Right lobe of liver (tissue), 6 donors: ENCODE data around the gene HK1. TPM values are rescaled to one million over a fixed set of nuclear protein-coding genes. Genes with fewer than 3 reads are reported as not detected.
"Not testable (repeated sequence)": the region's sequence is repeated elsewhere in the genome, so short reads cannot be mapped to it uniquely, and the experiment has no call there.

Source experiments
- ATAC-seq, 4 donors: fragments of 200-7000 bp; cut with Tn5 transposase; one replicate each; pipeline ENCODE4 v1.9.1; 2020; ENCODE audit warnings: mild to moderate bottlenecking in 4 of 4, moderate library complexity in 4 of 4
- DNase-seq, 3 donors: peaks; one replicate each; pipeline ENCODE4 v3.0.0-alpha.2; 2020
- H3K27ac ChIP-seq, 3 donors: fragments of 200-600 bp; one replicate each; pipeline ENCODE4 v1.8.0; 2022
- H3K27me3 ChIP-seq, 2 donors: fragments of 200-600 bp; one replicate each; pipeline ENCODE4 v1.8.0; 2022
- H3K36me3 ChIP-seq, 4 donors: fragments of 200-600 bp; sonication (generic) in 1 of 4; one replicate each; pipeline versions ENCODE4 v1.5.1 to v1.8.0; 2017 to 2022; ENCODE audit warnings: control low read depth in 1 of 4
- H3K4me1 ChIP-seq, 4 donors: fragments of 200-600 bp; sonication (generic) in 1 of 4; one replicate each; pipeline versions ENCODE4 v1.5.1 to v1.8.0; 2017 to 2022; ENCODE audit warnings: control low read depth in 1 of 4
- H3K4me3 ChIP-seq, 3 donors: fragments of 200-600 bp; one replicate each; pipeline ENCODE4 v1.8.0; 2022
- H3K9me3 ChIP-seq, 4 donors: fragments of 200-600 bp; sonication (generic) in 1 of 4; one replicate each; pipeline versions ENCODE4 v1.5.1 to v1.8.0; 2017 to 2022; ENCODE audit warnings: control low read depth in 1 of 4
- CTCF ChIP-seq, 4 donors: fragments of 200-600 bp in 3 of 4; fragments of 450-650 bp in 1 of 4; IDR thresholded peaks; one replicate each; pipeline versions ENCODE4 v1.5.1 to v1.8.0; 2016 to 2022; ENCODE audit warnings: antibody characterized with exemption in 4 of 4, mild to moderate bottlenecking in 2 of 4
- POLR2A ChIP-seq: fragments of 450-650 bp; IDR thresholded peaks from one replicate; pipeline ENCODE4 v1.6.1; 2017; ENCODE audit warnings: antibody characterized with exemption, mild to moderate bottlenecking
- WGBS: methylation state at CpG from one replicate; pipeline ENCODE4 v1.1.6; 2018; ENCODE audit warnings: low coverage, low lambda C conversion rate; ENCODE audit not compliant: insufficient coverage; ENCODE audit errors: missing lambda C conversion rate; 5-methylcytosine and 5-hydroxymethylcytosine counted together
- intact Hi-C, 2 donors: fragments of 100-400 bp; cut with DNase I; formaldehyde crosslinking; loops; one replicate each; pipeline versions ENCODE4 v1.11.2 to v1.14.1; 2022
- total RNA-seq, 6 experiments: library from RNA; depleted of rRNA in 2 of 6; stranded (reverse); fragments of >200 nt in 2 of 6; fragmentation: NEBNext Ultra II Directional in 3 of 6; extraction: Animal tissue kit (Norgen Biotek cat#: 25700) in 3 of 6; gene quantifications; one replicate each; pipeline versions ENCODE4 v1.1.0 to v1.2.4, GENCODE V29; 2016 to 2023
- donor health status: DM: no; HTN: yes; CAD: no.
- donor health status: DM: no; HTN: no; CAD: no.
- donor health status: DM: no; HTN: no; CAD: no.
- donor health status: DM: no; HTN: yes; CAD: no.
- donor health status: DM: no; HTN: yes; CAD: no.

The HK1 gene
- total RNA-seq, 6 experiments from 2014 or later, result 4.2 to 28.0 (median 7.2) TPM

- Histone ChIP-seq H3K36me3 (no peaks in the 10 kb centered on the region), H3K4me1 (peaks cover 0 to 12% (median 3%) of the 10 kb centered on the region in 4 donors), H3K9me3 (no peaks in the 10 kb centered on the region), H3K27ac (no peak overlapping the region), H3K4me3 (no peak overlapping the region), H3K27me3 (no peaks in the 10 kb centered on the region)
- DNase-seq, result no peak
- no peak for ATAC-seq
- WGBS, result no CpG with 5 or more reads among the region's 2 CpGs
- TF ChIP-seq POLR2A, result no peak
- intact Hi-C loops, result no loop called here
Observed at GRCh38 chr10:69323622-69324021, 45.3 kb downstream of the HK1 start.

- Histone ChIP-seq H3K27me3 (no peaks in the 10 kb centered on the region), H3K4me1 (peaks cover 0 to 6% (median 3%) of the 10 kb centered on the region in 4 donors), H3K27ac (no peak overlapping the region), H3K36me3 (no peaks in the 10 kb centered on the region), H3K9me3 (no peaks in the 10 kb centered on the region), H3K4me3 (no peak overlapping the region)
- 50% methylated on average over 1 of the region's 1 CpG for WGBS
- ATAC-seq (no peak), DNase-seq (no peak)
- intact Hi-C loops, result no loop called here
- TF ChIP-seq POLR2A (no peak), CTCF (IDR thresholded peaks at IDR 0.05) (no peak)
Observed at GRCh38 chr10:69324583-69324982, 46.3 kb downstream of the HK1 start.

GRCh38 chr10:69325637-69326523 lies 47.6 kb downstream of the HK1 start:
- H3K4me1 ChIP-seq, H3K27ac ChIP-seq, DNase-seq, H3K36me3 ChIP-seq, H3K27me3 ChIP-seq, H3K4me3 ChIP-seq, intact Hi-C loops, H3K9me3 ChIP-seq: not testable (repeated sequence)
- ATAC-seq, result peak in 3 of 4 donors; percentile 29 to 53 (median 34)
- WGBS, result 46% methylated on average over 16 of the region's 24 CpGs

- no peak for TF ChIP-seq POLR2A
- no peak for TF ChIP-seq CTCF (IDR thresholded peaks at IDR 0.05)
- H3K9me3 ChIP-seq, result no peaks in the 10 kb centered on the region
- no peaks in the 10 kb centered on the region for H3K27me3 ChIP-seq
- H3K4me3 ChIP-seq, result no peak overlapping the region
- DNase-seq, result no peak
- ATAC-seq, result no peak
- H3K36me3 ChIP-seq, result no peaks in the 10 kb centered on the region
- intact Hi-C loops, result no loop called here
- H3K27ac ChIP-seq, result no peak overlapping the region
- peaks cover 0 to 6% (median 3%) of the 10 kb centered on the region in 4 donors for H3K4me1 ChIP-seq
- 66% methylated on average over 3 of the region's 3 CpGs for WGBS
Observed at GRCh38 chr10:69326692-69327091, 48.4 kb downstream of the HK1 start.

GRCh38 chr10:69327463-69328379 lies 49.4 kb downstream of the HK1 start:
- DNase-seq, result peak in 1 of 3 donors; percentile 46

More at GRCh38 chr10:69327463-69328379, 49.4 kb downstream of the HK1 start:
- Histone ChIP-seq H3K27ac (peak overlapping the region; percentile 7 to 29 (median 11)), H3K27me3 (no peaks in the 10 kb centered on the region), H3K4me3 (no peak overlapping the region), H3K4me1 (peaks cover 0 to 6% (median 3%) of the 10 kb centered on the region in 4 donors), H3K36me3 (no peaks in the 10 kb centered on the region), H3K9me3 (no peaks in the 10 kb centered on the region)
- intact Hi-C loops, result no loop called here
- TF ChIP-seq POLR2A (no peak), CTCF (IDR thresholded peaks at IDR 0.05) (no peak)
- ATAC-seq, result peak; percentile 75 to 89 (median 80)
- 23% methylated on average over 18 of the region's 23 CpGs for WGBS
